HG02938 (cell line): ENCODE measurements around the gene ZNF831.

Experiments used
- ATAC-seq: cut with Tn5 transposase; IDR thresholded peaks from one replicate; pipeline ENCODE4 v1.9.1; 2021; ENCODE audit warnings: mild to moderate bottlenecking, moderate library complexity; ENCODE audit not compliant: unreplicated experiment

ZNF831 gene

GRCh38 chr20:59177266-59178250 lies 13.9 kb downstream of the ZNF831 start:
- ATAC-seq, result no peak

- ATAC-seq, result no peak
These were observed 15.5 kb downstream of the ZNF831 start for GRCh38 chr20:59178983-59179595.

- ATAC-seq, result no peak
These were observed 16.4 kb downstream of the ZNF831 start for GRCh38 chr20:59179988-59180387.

GRCh38 chr20:59181936-59182335 lies 18.3 kb downstream of the ZNF831 start:
- ATAC-seq, result no peak

GRCh38 chr20:59182401-59183044 lies 18.9 kb downstream of the ZNF831 start:
- no peak for ATAC-seq

- ATAC-seq, result no peak
These were observed 20.1 kb downstream of the ZNF831 start for GRCh38 chr20:59183751-59184150.

GRCh38 chr20:59184880-59185447 lies 21.3 kb downstream of the ZNF831 start:
- no peak for ATAC-seq

GRCh38 chr20:59185809-59186208 lies 22.2 kb downstream of the ZNF831 start:
- no peak for ATAC-seq

GRCh38 chr20:59190466-59190865 lies 26.8 kb downstream of the ZNF831 start:
- ATAC-seq, result no peak

GRCh38 chr20:59191036-59191755 lies 27.6 kb downstream of the ZNF831 start:
- ATAC-seq, result no peak

- ATAC-seq, result no peak
These were observed 28.3 kb downstream of the ZNF831 start for GRCh38 chr20:59191756-59192532.

GRCh38 chr20:59192533-59192896 lies 28.9 kb downstream of the ZNF831 start:
- ATAC-seq, result no peak

GRCh38 chr20:59193325-59193724 lies 29.7 kb downstream of the ZNF831 start:
- ATAC-seq, result no peak

GRCh38 chr20:59194023-59194935 lies 30.7 kb downstream of the ZNF831 start:
- ATAC-seq, result no peak

- ATAC-seq, result no peak
These were observed 31.8 kb downstream of the ZNF831 start for GRCh38 chr20:59195316-59195993.

GRCh38 chr20:59204165-59204894 lies 40.7 kb downstream of the ZNF831 start:
- ATAC-seq, result no peak

GRCh38 chr20:59205044-59205443 lies 41.4 kb downstream of the ZNF831 start:
- ATAC-seq, result no peak

- ATAC-seq, result no peak
These were observed 43.6 kb downstream of the ZNF831 start for GRCh38 chr20:59207235-59207634.
